Ovary (tissue), 3 donors: ENCODE data around the gene PDLIM7.

Experiments
- EP300 ChIP-seq: sonication (generic); formaldehyde crosslinking; IDR thresholded peaks from one replicate; pipeline ENCODE4 v1.6.1; 2017; ENCODE audit warnings: antibody characterized with exemption
- TF ChIP-seq, protein P1 (sequence below), 3 donors: fragments of 450-650 bp in 2 of 3; fragments of 200-600 bp in 1 of 3; IDR thresholded peaks; one replicate each; pipeline versions ENCODE4 v1.5.1 to v1.8.0; 2016 to 2022; ENCODE audit warnings: antibody characterized with exemption in 3 of 3, mild to moderate bottlenecking in 1 of 3
- donor health status: DM: no; HTN: no; CAD: no.

GRCh38 chr5:177435847-177436536, 61.4 kb downstream of the PDLIM7 start:
- TF ChIP-seq, protein P1, sequence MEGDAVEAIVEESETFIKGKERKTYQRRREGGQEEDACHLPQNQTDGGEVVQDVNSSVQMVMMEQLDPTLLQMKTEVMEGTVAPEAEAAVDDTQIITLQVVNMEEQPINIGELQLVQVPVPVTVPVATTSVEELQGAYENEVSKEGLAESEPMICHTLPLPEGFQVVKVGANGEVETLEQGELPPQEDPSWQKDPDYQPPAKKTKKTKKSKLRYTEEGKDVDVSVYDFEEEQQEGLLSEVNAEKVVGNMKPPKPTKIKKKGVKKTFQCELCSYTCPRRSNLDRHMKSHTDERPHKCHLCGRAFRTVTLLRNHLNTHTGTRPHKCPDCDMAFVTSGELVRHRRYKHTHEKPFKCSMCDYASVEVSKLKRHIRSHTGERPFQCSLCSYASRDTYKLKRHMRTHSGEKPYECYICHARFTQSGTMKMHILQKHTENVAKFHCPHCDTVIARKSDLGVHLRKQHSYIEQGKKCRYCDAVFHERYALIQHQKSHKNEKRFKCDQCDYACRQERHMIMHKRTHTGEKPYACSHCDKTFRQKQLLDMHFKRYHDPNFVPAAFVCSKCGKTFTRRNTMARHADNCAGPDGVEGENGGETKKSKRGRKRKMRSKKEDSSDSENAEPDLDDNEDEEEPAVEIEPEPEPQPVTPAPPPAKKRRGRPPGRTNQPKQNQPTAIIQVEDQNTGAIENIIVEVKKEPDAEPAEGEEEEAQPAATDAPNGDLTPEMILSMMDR (IDR thresholded peaks at IDR 0.05), result no peak
- no peak for TF ChIP-seq EP300
